NCI-H446 treated with DMSO at 0.1 percent for 48 hours (cell line): ENCODE data around the gene CTNNBIP1.

Experiments
- DNase-seq: peaks from one replicate; lab custom pipeline; 2025; lab: John Stamatoyannopoulos, UW

Gene CTNNBIP1

DNA sequence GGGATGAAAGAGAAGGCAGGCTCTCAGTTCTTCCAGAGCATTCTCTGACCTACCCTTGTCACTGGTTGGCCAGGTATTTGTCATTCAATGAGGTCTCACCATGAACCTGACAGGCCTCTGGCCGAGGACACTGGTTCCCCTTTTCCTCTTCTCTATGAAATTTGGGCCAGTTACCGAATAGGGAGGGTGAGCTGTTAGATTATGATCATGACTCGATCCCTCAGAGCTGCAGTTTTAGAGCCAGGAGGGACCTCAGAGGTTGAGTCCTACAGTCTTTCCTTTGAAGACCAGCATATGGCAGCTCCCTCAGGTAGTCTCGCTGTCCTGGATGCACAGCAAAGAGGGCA lies 56.8 kb downstream of the CTNNBIP1 start:
- DNase-seq, result no peak

- DNase-seq, result peak; percentile 95
These were observed 57.4 kb downstream of the CTNNBIP1 start for GRCh38 chr1:9852410-9853248.

DNA sequence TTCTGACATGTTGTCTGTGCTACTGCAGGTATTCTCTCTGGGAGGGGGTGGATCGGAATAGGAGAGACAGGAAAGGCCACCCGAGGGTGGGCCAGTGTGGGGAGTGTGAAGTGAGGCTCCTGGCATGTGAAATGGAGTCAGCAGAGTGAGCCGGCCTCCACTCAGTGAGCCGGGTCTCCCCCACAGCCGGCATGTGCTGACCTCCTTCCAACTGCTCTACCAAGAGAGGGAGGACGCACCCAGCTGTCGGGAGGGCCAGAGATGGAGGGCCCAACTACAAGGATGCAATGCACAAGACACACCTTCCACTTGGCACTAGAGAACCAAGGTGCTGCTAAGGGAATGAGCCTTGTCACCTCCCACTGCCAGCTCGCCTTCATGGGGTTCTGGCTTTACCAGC lies 58.1 kb downstream of the CTNNBIP1 start:
- no peak for DNase-seq

GRCh38 chr1:9850442-9851162 lies 59.5 kb downstream of the CTNNBIP1 start:
- DNase-seq, result no peak

- no peak for DNase-seq
These were observed 60.2 kb downstream of the CTNNBIP1 start for GRCh38 chr1:9849691-9850441.

DNA sequence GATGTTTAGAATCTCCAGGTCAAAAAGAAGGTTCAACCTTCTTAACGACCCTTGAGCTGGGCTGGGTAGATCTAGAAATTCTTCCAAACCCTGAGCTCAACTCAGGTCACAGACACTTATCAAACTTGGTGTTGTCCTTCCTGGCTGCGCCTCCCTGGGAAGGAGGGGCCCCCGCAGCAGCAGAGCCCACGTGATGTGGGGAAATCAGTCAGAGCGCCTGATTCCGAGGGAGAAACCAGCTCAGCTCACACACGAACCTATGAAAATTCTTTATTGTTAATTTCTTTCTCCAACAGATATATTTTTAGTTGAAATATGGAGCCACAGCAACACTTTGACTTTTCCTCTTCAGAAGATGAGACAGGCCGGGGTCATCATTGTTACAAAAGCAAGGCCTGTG lies 62.0 kb downstream of the CTNNBIP1 start:
- no peak for DNase-seq

DNA sequence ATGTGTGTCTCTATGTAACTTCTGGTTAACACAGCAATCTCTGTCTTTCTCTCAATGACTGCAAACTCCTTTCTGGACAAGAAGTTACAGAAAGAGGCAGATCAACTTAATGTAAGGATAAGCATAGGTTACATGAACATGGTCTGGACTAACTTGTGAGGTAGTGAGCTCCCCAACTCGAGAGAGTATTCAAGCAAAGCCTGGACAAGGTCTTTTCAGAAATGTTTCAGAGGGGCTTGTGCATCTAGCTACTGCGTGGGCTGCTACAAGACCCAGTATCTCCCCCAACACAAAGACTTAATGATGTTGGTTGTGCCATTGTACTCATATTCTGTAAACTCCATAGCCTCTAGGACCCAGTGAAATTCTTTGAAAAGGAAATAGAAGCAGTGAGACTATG lies 62.8 kb downstream of the CTNNBIP1 start:
- DNase-seq, result no peak

- DNase-seq, result no peak
These were observed 63.4 kb downstream of the CTNNBIP1 start for GRCh38 chr1:9846611-9847171.

- no peak for DNase-seq
These were observed 64.2 kb downstream of the CTNNBIP1 start for GRCh38 chr1:9845914-9846313.

- DNase-seq, result no peak
These were observed 65.3 kb downstream of the CTNNBIP1 start for GRCh38 chr1:9844756-9845155.

- DNase-seq, result no peak
These were observed 66.0 kb downstream of the CTNNBIP1 start for GRCh38 chr1:9844106-9844505.

- no peak for DNase-seq
These were observed 66.5 kb downstream of the CTNNBIP1 start for GRCh38 chr1:9843576-9843945.

- DNase-seq, result peak; percentile 97
These were observed 67.1 kb downstream of the CTNNBIP1 start for GRCh38 chr1:9842781-9843575.

DNA sequence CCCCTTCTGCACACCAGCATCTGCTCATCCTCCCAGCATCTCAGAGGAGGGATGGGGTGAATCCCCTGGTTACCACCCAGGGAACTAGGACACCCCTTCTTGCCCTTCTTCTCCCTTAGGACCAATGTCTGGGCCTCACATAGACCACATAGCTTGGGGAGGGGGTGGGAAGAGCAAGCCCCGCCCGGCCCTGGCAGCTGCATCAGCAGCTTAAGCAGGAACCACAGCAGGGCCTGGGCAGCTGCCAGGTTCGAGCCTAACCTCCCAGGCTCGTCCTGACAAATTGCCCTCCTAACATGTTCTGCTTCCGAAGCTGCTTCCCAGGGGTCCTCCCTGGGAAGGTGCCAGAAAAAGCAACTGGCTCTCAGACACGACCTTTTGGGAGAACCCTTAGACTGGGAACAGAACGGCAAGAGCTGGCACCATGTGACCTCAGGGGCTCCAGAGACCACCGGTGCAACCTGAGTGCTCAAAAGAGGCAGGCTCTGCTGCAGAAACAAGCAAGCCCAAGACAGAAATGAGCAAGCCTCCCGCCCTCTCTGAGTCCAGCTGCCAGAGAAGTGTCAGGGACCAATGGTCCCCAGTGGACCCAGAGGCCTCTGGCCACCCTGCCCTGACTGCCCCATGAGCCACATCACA lies 67.9 kb downstream of the CTNNBIP1 start:
- peak; percentile 97 for DNase-seq

- DNase-seq, result no peak
These were observed 68.6 kb downstream of the CTNNBIP1 start for GRCh38 chr1:9841460-9841859.

DNA sequence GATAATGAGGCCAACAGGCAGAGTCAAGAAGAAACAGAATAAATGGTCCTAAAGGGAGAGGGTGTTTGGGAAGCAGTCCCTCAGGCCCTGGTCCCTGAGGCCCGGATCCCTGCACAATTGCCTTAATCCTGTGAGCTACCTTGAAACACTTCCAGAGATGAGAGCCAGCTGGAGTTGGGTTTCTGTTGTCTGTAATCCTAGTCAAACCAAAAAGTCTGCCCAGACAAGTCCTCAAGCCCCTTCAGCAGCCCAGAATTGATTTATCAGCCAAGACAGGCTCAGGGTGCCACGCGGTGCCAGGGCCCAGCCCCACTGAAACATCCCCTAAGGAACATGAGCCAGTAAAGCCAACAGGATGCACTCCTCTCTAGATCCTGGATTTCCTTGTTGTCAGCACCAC lies 69.9 kb downstream of the CTNNBIP1 start:
- DNase-seq, result peak; percentile 100

- no peak for DNase-seq
These were observed 71.1 kb downstream of the CTNNBIP1 start for GRCh38 chr1:9838946-9839345.

GRCh38 chr1:9836632-9836960 lies 73.5 kb downstream of the CTNNBIP1 start:
- DNase-seq, result peak; percentile 46

- DNase-seq, result peak; percentile 98
These were observed 74.1 kb downstream of the CTNNBIP1 start for GRCh38 chr1:9835758-9836631.

DNA sequence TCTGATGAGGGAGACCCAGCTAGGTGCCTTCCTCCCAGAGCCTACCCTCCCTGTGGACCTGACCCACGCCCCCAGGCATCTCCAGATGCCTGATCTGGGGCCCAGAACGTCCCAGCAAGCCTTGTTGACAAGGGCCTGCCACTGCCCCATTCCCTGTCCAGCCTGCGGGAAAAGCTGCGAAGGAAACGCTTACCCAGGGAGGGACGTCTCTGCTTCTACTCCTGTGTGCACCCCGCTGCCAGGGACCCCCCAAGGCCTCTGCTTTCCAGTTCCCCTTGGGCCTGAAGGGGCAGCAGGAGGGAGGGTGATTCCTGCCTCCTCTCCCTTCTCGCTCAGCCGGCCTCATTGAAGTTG lies 74.7 kb downstream of the CTNNBIP1 start:
- DNase-seq, result no peak
